Glutamatergic neuron (in vitro differentiated cells): ENCODE data around the gene SAMD8. TPM values are rescaled to one million over a fixed set of nuclear protein-coding genes. Genes with fewer than 3 reads are reported as not detected.

ENCODE experiments used
- DNase-seq: peaks from one replicate; pipeline ENCODE4 v3.0.0; 2022
- H3K27ac Mint-ChIP-seq: one replicate; pipeline ENCODE4 v1.8.0; 2020; ENCODE audit warnings: mild to moderate bottlenecking, mixed read lengths, inconsistent platforms; ENCODE audit not compliant: unreplicated experiment
- H3K27me3 Mint-ChIP-seq: one replicate; pipeline ENCODE4 v1.8.0; 2020; ENCODE audit warnings: mild to moderate bottlenecking, moderate library complexity, mixed read lengths, inconsistent platforms; ENCODE audit not compliant: unreplicated experiment
- H3K36me3 Mint-ChIP-seq: one replicate; pipeline ENCODE4 v1.8.0; 2020; ENCODE audit warnings: mild to moderate bottlenecking, mixed read lengths, inconsistent platforms; ENCODE audit not compliant: unreplicated experiment
- H3K4me1 Mint-ChIP-seq: one replicate; pipeline ENCODE4 v1.8.0; 2020; ENCODE audit warnings: mild to moderate bottlenecking, low read depth, mixed read lengths, inconsistent platforms; ENCODE audit not compliant: unreplicated experiment
- H3K4me3 Mint-ChIP-seq: one replicate; pipeline ENCODE4 v1.8.0; 2020; ENCODE audit warnings: mild to moderate bottlenecking, mixed read lengths, inconsistent platforms; ENCODE audit not compliant: unreplicated experiment
- H3K9me3 Mint-ChIP-seq: one replicate; pipeline ENCODE4 v1.8.0; 2020; ENCODE audit warnings: mild to moderate bottlenecking, moderate library complexity, mixed read lengths, inconsistent platforms; ENCODE audit not compliant: unreplicated experiment
- CTCF ChIP-seq: fragments of 200-600 bp; sonication (generic); IDR thresholded peaks from one replicate; pipeline ENCODE4 v1.5.0; 2021; ENCODE audit not compliant: partially characterized antibody, unreplicated experiment
- total RNA-seq: library from RNA; stranded (reverse); fragmentation: NEBNext Ultra II Directional; extraction: Animal tissue kit (Norgen Biotek cat#: 25700); gene quantifications from one replicate; pipeline ENCODE4 v1.2.1, GENCODE V29; 2021; ENCODE audit not compliant: unreplicated experiment

The SAMD8 gene
- total RNA-seq, 1 donor from 2014 or later, result 32.8 TPM

- DNase-seq, result peak; percentile 94
- Mint-ChIP-seq H3K27me3 (peaks cover 2% of the 10 kb centered on the region), H3K27ac (peak overlapping the region; percentile 24), H3K4me1 (peaks cover 10% of the 10 kb centered on the region), H3K4me3 (peak overlapping the region; percentile 20), H3K9me3 (peaks cover 6% of the 10 kb centered on the region), H3K36me3 (no peaks in the 10 kb centered on the region)
- peak; percentile 99 for TF ChIP-seq CTCF
Measured at GRCh38 chr10:75099952-75100763, 11.3 kb upstream of the SAMD8 start.

GRCh38 chr10:75100764-75101291 is 10.6 kb upstream of the SAMD8 start:
- Mint-ChIP-seq H3K27me3 (peaks cover 2% of the 10 kb centered on the region), H3K27ac (peak overlapping the region; percentile 24), H3K9me3 (peaks cover 6% of the 10 kb centered on the region), H3K4me1 (peaks cover 10% of the 10 kb centered on the region), H3K4me3 (peak overlapping the region; percentile 20), H3K36me3 (no peaks in the 10 kb centered on the region)
- TF ChIP-seq CTCF, result no peak
- DNase-seq, result no peak

GRCh38 chr10:75101416-75102251 is 9.8 kb upstream of the SAMD8 start:
- H3K4me1 Mint-ChIP-seq, result peaks cover 10% of the 10 kb centered on the region
- H3K4me3 Mint-ChIP-seq, result no peak overlapping the region
- DNase-seq, result no peak
- peaks cover 2% of the 10 kb centered on the region for H3K27me3 Mint-ChIP-seq
- no peaks in the 10 kb centered on the region for H3K36me3 Mint-ChIP-seq
- H3K9me3 Mint-ChIP-seq, result peaks cover 6% of the 10 kb centered on the region
- H3K27ac Mint-ChIP-seq, result no peak overlapping the region
- TF ChIP-seq CTCF, result no peak

GRCh38 chr10:75102830-75103673 is 8.4 kb upstream of the SAMD8 start:
- no peak for TF ChIP-seq CTCF
- Mint-ChIP-seq H3K27me3 (peaks cover 2% of the 10 kb centered on the region), H3K9me3 (peaks cover 9% of the 10 kb centered on the region), H3K4me1 (peaks cover 10% of the 10 kb centered on the region), H3K36me3 (no peaks in the 10 kb centered on the region), H3K27ac (no peak overlapping the region), H3K4me3 (no peak overlapping the region)
- no peak for DNase-seq
